Measurements from ENCODE around the gene SLC5A11. TPM values are rescaled to one million over a fixed set of nuclear protein-coding genes. Genes with fewer than 3 reads are reported as not detected.

The SLC5A11 gene
- total and polyA plus RNA-seq, 2 of the 13 experiments (the other 11 are each of a cell fraction or from before 2014, with no cell fraction given), result 1.2 to 3.3 TPM

GRCh38 chr16:24858219-24859041 lies 12.7 kb downstream of the SLC5A11 start (continued):
- TF ChIP-seq HMGXB3 (CRISPR knock-in tag; IDR thresholded peaks at IDR 0.05; ENCODE audit: borderline replicate concordance) (peak; percentile 96), ZFP36 (IDR thresholded peaks at IDR 0.05; ENCODE audit: borderline replicate concordance, low read depth, low read length, partially characterized antibody) (no peak), ZKSCAN1 (IDR thresholded peaks at IDR 0.05; ENCODE audit: low read length) (no peak), HDAC1 (CRISPR knock-in tag; IDR thresholded peaks at IDR 0.05) (peak; percentile 60; the same call in 1 of the 2 replicates), MLX (CRISPR knock-in tag; IDR thresholded peaks at IDR 0.05) (peak; percentile 62; the same call in 1 of the 2 replicates), ZBTB7B (CRISPR knock-in tag; IDR thresholded peaks at IDR 0.05) (peak; percentile 75), ZBTB33 (CRISPR knock-in tag; IDR thresholded peaks at IDR 0.05) (peak; percentile 86), MTF2 (CRISPR knock-in tag; IDR thresholded peaks at IDR 0.05; ENCODE audit: borderline replicate concordance) (no peak), CCAR2 (optimal IDR thresholded peaks at IDR 0.05; ENCODE audit: low read depth, low read length) (no peak), MAFG (CRISPR knock-in tag; IDR thresholded peaks at IDR 0.05) (no peak), ZNF720 (CRISPR knock-in tag; IDR thresholded peaks at IDR 0.05) (peak; percentile 97; the same call in 1 of the 2 replicates), SETDB1 (CRISPR knock-in tag; IDR thresholded peaks at IDR 0.05; ENCODE audit: borderline replicate concordance) (no peak), POLR2A (IDR thresholded peaks at IDR 0.05; ENCODE audit: insufficient read depth in 1 of 2, low read depth in 2 of 2, low read length in 2 of 2) (no peak), KDM4B (CRISPR knock-in tag; IDR thresholded peaks at IDR 0.05) (peak; percentile 99), PAX8 (CRISPR knock-in tag; IDR thresholded peaks at IDR 0.05; ENCODE audit: borderline replicate concordance) (peak; percentile 87; the same call in 1 of the 2 replicates), HNF1B (CRISPR knock-in tag; IDR thresholded peaks at IDR 0.05) (no peak), ZNF576 (CRISPR knock-in tag; IDR thresholded peaks at IDR 0.05) (no peak)

Measured in HepG2 (cell line).